Type B pancreatic cell (in vitro differentiated cells): ENCODE data around the gene HMCN2. TPM values are rescaled to one million over a fixed set of nuclear protein-coding genes. Genes with fewer than 3 reads are reported as not detected.

Source experiments
- DNase-seq: peaks from one replicate; pipeline ENCODE4 v3.0.0; 2021; ENCODE audit warnings: mixed read lengths; ENCODE audit not compliant: unreplicated experiment; ENCODE audit errors: extremely low spot score
- H3K27ac Mint-ChIP-seq: 2 replicates; pipeline ENCODE4 v1.8.0; 2021; ENCODE audit warnings: mild to moderate bottlenecking, mixed read lengths
- H3K27me3 Mint-ChIP-seq: 2 replicates; pipeline ENCODE4 v1.8.0; 2021; ENCODE audit warnings: mixed read lengths
- H3K36me3 Mint-ChIP-seq: 2 replicates; pipeline ENCODE4 v1.8.0; 2021; ENCODE audit warnings: mixed read lengths
- H3K4me1 Mint-ChIP-seq: one replicate; pipeline ENCODE4 v1.8.0; 2021; ENCODE audit warnings: mixed read lengths; ENCODE audit not compliant: unreplicated experiment
- H3K4me3 Mint-ChIP-seq: 2 replicates; pipeline ENCODE4 v1.8.0; 2021; ENCODE audit warnings: mild to moderate bottlenecking, mixed read lengths
- H3K9me3 Mint-ChIP-seq: 2 replicates; pipeline ENCODE4 v1.8.0; 2021; ENCODE audit warnings: mixed read lengths
- CTCF ChIP-seq: fragments of 200-600 bp; sonication (generic); conservative IDR thresholded peaks from 2 replicates; pipeline ENCODE4 v1.5.0; 2021; ENCODE audit warnings: antibody characterized with exemption, mild to moderate bottlenecking
- total RNA-seq: library from RNA; stranded (reverse); gene quantifications from 2 replicates; pipeline ENCODE4 v1.2.1, GENCODE V29; 2021; ENCODE audit warnings: low replicate concordance

HMCN2 gene
- total RNA-seq, 1 donor from 2014 or later: 0.12 TPM

- Mint-ChIP-seq H3K4me1 (no peaks in the 10 kb centered on the region), H3K9me3 (no peaks in the 10 kb centered on the region), H3K36me3 (no peaks in the 10 kb centered on the region), H3K27me3 (no peaks in the 10 kb centered on the region), H3K27ac (no peak overlapping the region), H3K4me3 (no peak overlapping the region)
- no peak for TF ChIP-seq CTCF
- no peak for DNase-seq
Measured at GRCh38 chr9:130345897-130346385, 80.4 kb downstream of the HMCN2 start.

- Mint-ChIP-seq H3K4me1 (no peaks in the 10 kb centered on the region), H3K9me3 (no peaks in the 10 kb centered on the region), H3K27ac (no peak overlapping the region), H3K27me3 (no peaks in the 10 kb centered on the region), H3K36me3 (no peaks in the 10 kb centered on the region), H3K4me3 (no peak overlapping the region)
- no peak for DNase-seq
- TF ChIP-seq CTCF: no peak
Measured at GRCh38 chr9:130346431-130346830, 80.9 kb downstream of the HMCN2 start.

DNA sequence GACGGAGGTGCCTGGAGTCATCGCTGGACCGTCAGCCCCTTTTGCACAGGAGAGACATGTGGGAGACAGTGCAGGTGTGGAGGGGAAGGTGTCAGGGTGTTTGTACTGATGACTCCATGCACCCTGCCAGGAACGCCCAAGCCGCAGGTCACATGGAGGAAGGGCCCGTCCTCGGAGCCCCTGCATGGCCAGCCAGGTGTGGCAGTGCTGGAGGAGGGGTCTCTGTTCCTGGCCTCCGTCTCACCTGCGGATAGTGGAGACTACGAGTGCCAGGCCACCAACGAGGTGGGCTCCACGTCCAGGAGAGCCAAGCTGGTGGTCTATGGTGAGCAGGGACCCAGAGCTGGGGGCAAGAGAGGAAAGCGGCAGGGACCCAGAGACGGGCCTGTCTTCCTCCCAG, 81.5 kb downstream of the HMCN2 start:
- H3K27me3 Mint-ChIP-seq: no peaks in the 10 kb centered on the region
- DNase-seq: no peak
- no peak overlapping the region for H3K27ac Mint-ChIP-seq
- no peaks in the 10 kb centered on the region for H3K36me3 Mint-ChIP-seq
- H3K4me3 Mint-ChIP-seq: no peak overlapping the region
- TF ChIP-seq CTCF: no peak
- no peaks in the 10 kb centered on the region for H3K4me1 Mint-ChIP-seq
- no peaks in the 10 kb centered on the region for H3K9me3 Mint-ChIP-seq

DNA sequence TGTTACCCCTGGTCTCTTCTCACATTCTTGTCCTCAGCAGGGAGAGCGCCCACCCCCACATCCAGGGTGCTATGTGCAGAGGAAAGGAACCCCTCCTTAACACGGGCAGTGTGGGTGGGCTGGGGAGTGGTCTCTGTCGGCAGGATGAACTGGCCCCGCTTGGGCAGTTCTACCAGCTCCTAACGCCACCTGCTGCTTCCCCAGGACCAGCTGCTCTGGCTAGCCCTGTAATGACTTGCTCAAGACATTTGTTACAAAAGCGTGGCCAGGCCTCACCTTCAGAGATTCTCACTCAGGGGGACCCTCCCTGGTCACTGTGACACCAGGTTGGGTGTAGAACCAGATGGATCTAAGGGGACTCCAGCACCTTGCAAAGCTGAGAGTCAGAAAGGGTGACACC, 82.4 kb downstream of the HMCN2 start:
- no peak overlapping the region for H3K27ac Mint-ChIP-seq
- DNase-seq: no peak
- no peaks in the 10 kb centered on the region for H3K4me1 Mint-ChIP-seq
- no peak for TF ChIP-seq CTCF
- H3K27me3 Mint-ChIP-seq: no peaks in the 10 kb centered on the region
- H3K36me3 Mint-ChIP-seq: no peaks in the 10 kb centered on the region
- H3K9me3 Mint-ChIP-seq: no peaks in the 10 kb centered on the region
- H3K4me3 Mint-ChIP-seq: no peak overlapping the region

DNA sequence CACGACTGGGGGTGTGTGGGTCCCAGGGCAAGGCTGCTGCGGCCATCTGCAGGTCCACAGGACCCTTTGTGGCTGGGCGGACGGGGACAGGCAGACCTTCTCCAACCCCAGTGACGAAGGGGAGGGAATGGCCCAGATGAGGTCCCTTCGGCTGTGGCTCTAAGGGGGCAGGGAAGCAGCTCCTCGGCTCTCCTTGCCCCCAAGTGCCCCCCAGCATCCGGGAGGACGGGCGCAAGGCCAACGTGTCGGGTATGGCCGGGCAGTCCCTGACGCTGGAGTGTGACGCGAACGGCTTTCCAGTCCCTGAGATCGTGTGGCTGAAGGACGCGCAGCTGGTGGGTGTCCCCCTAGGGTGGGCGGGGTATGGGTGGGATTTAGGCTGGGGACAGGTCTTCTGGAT, 82.8 kb downstream of the HMCN2 start:
- Mint-ChIP-seq H3K4me3 (no peak overlapping the region), H3K9me3 (no peaks in the 10 kb centered on the region), H3K27me3 (no peaks in the 10 kb centered on the region), H3K27ac (no peak overlapping the region), H3K36me3 (no peaks in the 10 kb centered on the region), H3K4me1 (no peaks in the 10 kb centered on the region)
- no peak for DNase-seq
- no peak for TF ChIP-seq CTCF

GRCh38 chr9:130348881-130349280, 83.3 kb downstream of the HMCN2 start:
- H3K9me3 Mint-ChIP-seq: no peaks in the 10 kb centered on the region
- no peaks in the 10 kb centered on the region for H3K4me1 Mint-ChIP-seq
- no peak for DNase-seq
- H3K27me3 Mint-ChIP-seq: no peaks in the 10 kb centered on the region
- H3K27ac Mint-ChIP-seq: no peak overlapping the region
- no peak overlapping the region for H3K4me3 Mint-ChIP-seq
- no peaks in the 10 kb centered on the region for H3K36me3 Mint-ChIP-seq
- TF ChIP-seq CTCF: no peak
